Measurements from ENCODE around the gene IGF2BP3. TPM values are rescaled to one million over a fixed set of nuclear protein-coding genes. Genes with fewer than 3 reads are reported as not detected.

Gene IGF2BP3
- total and polyA plus RNA-seq, 10 donors = 0.17 to 6.8 (median 1.6) TPM

- WGBS, 5 donors = 81 to 91% (median 83%) methylated on average over 3 to 4 of the region's 4 CpGs
Observed at GRCh38 chr7:23369100-23369499, 101.2 kb downstream of the IGF2BP3 start.

GRCh38 chr7:23358152-23358674 lies 112.1 kb downstream of the IGF2BP3 start:
- Histone ChIP-seq H3K4me1 (peaks cover 0 to 7% (median 0%) of the 10 kb centered on the region in 6 donors), H3K36me3 (no peaks in the 10 kb centered on the region), H3K9me3 (no peaks in the 10 kb centered on the region), H3K4me3 (no peak overlapping the region), H3K27ac (no peak overlapping the region), H3K27me3 (replicated peaks in 1 of 7) (peaks cover 0 to 6% (median 0%) of the 10 kb centered on the region in 7 donors)
- intact Hi-C loops (cut with DNase I; ENCODE audit: low total_unique reads) = no loop called here
- DNase-seq = no peak
- TF ChIP-seq POLR2AphosphoS5 (IDR thresholded peaks at IDR 0.05) = no peak
- no peak for TF ChIP-seq CTCF (IDR thresholded peaks at IDR 0.05 in 8 of 11, conservative IDR thresholded peaks at IDR 0.05 in 3 of 11)
- no peak for TF ChIP-seq POLR2A (IDR thresholded peaks at IDR 0.05)
- WGBS, 5 donors = 85 to 97% (median 89%) methylated on average over 2 of the region's 2 CpGs

More at GRCh38 chr7:23369100-23369499, 101.2 kb downstream of the IGF2BP3 start:
- Histone ChIP-seq H3K27me3 (replicated peaks in 1 of 7) (no peaks in the 10 kb centered on the region), H3K9me3 (no peaks in the 10 kb centered on the region), H3K36me3 (no peaks in the 10 kb centered on the region), H3K4me3 (no peak overlapping the region), H3K27ac (no peak overlapping the region), H3K4me1 (peaks cover 0 to 33% (median 12%) of the 10 kb centered on the region in 6 donors)
- DNase-seq = no peak
- no peak for TF ChIP-seq POLR2A (IDR thresholded peaks at IDR 0.05)
- no peak for TF ChIP-seq CTCF (IDR thresholded peaks at IDR 0.05 in 8 of 11, conservative IDR thresholded peaks at IDR 0.05 in 3 of 11)
- intact Hi-C loops (cut with DNase I; ENCODE audit: low total_unique reads) = no loop called here

DNA sequence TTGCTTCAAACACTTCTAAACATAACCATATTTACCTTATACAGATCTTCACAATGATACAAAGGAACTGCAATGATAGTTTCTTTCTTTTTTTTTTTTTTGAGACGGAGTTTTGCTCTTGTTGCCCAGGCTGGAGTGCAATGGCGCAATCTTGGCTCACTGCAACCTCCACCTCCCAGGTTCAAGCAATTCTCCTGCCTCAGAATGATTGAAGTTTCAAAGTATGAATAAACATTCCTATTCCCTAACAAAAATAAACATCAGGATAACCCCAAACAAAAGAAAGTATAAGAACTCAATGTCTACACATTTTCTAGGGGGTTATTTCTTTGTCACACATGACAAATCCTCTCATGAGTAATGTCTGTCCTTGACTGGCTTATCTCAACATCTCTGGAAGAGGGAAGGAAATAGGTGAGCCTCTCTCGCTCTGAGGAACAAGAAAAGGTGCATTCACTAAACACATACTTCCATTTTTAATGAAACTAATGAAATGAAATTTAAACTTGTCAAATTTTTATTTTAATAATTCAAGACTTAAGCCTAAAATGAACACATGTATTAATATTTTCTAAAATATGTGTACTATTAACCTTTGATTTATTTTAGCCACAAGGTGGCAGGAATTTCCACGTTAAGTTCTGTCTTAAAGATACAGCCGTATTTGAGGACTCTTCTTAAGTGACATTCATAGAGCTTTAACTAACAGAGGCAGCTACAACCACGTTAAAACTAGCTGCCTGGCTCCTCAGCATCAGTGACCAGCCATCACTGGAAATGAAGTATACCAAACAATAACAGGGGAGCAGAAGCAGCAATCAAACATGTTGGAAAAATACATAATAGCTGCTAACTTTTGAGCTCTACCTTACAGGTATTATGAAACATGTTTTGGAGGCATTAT lies 112.8 kb downstream of the IGF2BP3 start:
- intact Hi-C loops (cut with DNase I; ENCODE audit: low total_unique reads) = no loop called here
- Histone ChIP-seq H3K4me1 (peaks cover 0 to 7% (median 0%) of the 10 kb centered on the region in 6 donors), H3K9me3 (no peaks in the 10 kb centered on the region), H3K27me3 (replicated peaks in 1 of 7) (peaks cover 0 to 6% (median 0%) of the 10 kb centered on the region in 7 donors), H3K27ac (no peak overlapping the region), H3K36me3 (no peaks in the 10 kb centered on the region), H3K4me3 (no peak overlapping the region)
- TF ChIP-seq CTCF (IDR thresholded peaks at IDR 0.05 in 8 of 11, conservative IDR thresholded peaks at IDR 0.05 in 3 of 11) (peak in 5 of 11 experiments; percentile 10 to 41 (median 24)), POLR2A (IDR thresholded peaks at IDR 0.05) (no peak)
- no peak for DNase-seq
- WGBS, 5 donors = 22 to 27% (median 24%) methylated on average over 6 of the region's 6 CpGs

DNA sequence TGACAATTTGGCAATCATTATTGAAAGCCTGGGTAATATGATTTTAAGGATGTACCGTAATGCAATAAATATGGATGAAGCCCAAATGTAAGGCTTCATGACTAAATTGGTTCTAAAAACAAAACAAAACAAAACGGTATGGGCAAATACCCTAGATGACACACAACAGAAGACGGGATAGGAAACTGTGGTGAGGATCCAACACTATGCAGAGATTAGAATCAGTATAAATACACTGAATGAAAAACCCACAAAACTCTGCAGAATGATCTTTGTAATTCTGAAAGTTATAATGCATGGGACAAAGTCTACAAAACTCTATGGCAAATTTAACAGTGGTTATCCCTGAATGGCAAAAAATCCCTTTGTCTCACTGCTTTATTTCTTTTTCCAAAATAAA lies 113.6 kb downstream of the IGF2BP3 start:
- no peak for DNase-seq
- H3K27me3 ChIP-seq (replicated peaks in 1 of 7) = peaks cover 0 to 6% (median 0%) of the 10 kb centered on the region in 7 donors

More for the DNA sequence above, 113.6 kb downstream of the IGF2BP3 start:
- Histone ChIP-seq H3K27ac (no peak overlapping the region), H3K9me3 (no peaks in the 10 kb centered on the region), H3K4me1 (peaks cover 0 to 7% (median 0%) of the 10 kb centered on the region in 6 donors), H3K4me3 (no peak overlapping the region), H3K36me3 (no peaks in the 10 kb centered on the region)
- TF ChIP-seq POLR2A (IDR thresholded peaks at IDR 0.05) (no peak), CTCF (IDR thresholded peaks at IDR 0.05 in 8 of 11, conservative IDR thresholded peaks at IDR 0.05 in 3 of 11) (no peak), POLR2AphosphoS5 (IDR thresholded peaks at IDR 0.05) (no peak)
- intact Hi-C loops (cut with DNase I; ENCODE audit: low total_unique reads) = no loop called here
- 42 to 61% (median 55%) methylated on average over 3 of the region's 3 CpGs for WGBS, 5 donors

All from spleen (tissue), 11 donors.